ENCODE measurements around the gene FBP1.
"Not testable (repeated sequence)": the region's sequence is repeated elsewhere in the genome, so short reads cannot be mapped to it uniquely, and the experiment has no call there.

The FBP1 gene

DNA sequence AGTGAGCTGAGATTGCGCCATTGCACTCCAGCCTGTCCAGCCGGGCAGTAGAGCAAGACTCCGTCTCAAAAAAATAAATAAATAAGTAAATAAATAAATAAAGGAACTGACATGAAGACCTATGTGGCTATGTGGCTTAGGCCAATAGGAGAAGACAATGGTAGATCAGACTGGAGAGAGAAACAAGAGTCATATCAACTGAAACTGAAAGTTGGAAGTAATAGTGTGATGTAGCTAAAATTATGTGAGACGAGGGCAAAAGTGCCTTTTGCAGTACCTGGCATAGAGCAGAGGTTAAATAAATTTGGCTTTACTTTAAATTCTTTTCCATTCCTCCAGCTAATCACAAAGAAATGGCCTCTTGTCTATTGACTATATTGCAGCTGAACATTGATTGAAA lies 53.0 kb downstream of the FBP1 start:
- DNase-seq (ENCODE audit: extremely low read depth in 1 of 2, low read depth in 1 of 2) = no peak

DNA sequence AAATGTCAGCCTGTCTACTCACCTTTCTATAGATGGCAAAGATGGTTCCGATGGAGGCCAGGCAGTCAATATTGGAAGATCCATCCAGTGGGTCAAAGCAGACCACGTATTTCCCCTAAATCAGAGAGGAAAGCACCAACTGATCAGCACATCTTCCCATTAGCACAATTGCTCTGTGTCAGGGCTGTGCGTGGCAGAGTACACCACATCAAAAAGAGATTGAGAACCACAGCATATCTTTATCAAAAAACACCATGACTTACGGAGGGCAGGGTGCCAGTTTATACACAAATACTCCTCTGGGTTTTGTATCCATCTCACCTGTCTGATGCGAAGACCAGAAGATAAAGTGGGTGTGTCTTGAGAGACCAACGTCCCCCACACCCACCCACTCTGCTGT lies 54.8 kb downstream of the FBP1 start:
- DNase-seq (ENCODE audit: extremely low read depth in 1 of 2, low read depth in 1 of 2) = no peak

DNA sequence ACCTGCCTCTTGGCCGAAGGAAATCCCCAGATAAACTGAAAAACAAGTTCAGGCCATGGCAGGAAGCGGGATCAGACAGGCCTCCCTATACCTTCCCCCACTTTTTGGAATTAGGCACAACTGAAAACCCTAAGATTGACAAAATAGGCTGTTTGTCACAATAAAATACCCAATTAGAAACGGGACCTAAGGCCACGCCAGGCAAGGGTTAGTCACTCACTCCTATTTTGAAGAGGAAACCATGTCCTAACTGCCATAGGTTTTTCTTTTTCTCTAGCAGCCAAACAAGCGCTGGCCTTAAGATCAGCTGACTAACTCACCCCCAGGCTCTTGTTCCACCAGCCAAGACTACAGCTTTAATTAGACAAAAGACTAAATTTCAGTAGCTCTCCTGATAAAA lies 57.6 kb downstream of the FBP1 start:
- DNase-seq (ENCODE audit: extremely low read depth in 1 of 2, low read depth in 1 of 2) = no peak

DNA sequence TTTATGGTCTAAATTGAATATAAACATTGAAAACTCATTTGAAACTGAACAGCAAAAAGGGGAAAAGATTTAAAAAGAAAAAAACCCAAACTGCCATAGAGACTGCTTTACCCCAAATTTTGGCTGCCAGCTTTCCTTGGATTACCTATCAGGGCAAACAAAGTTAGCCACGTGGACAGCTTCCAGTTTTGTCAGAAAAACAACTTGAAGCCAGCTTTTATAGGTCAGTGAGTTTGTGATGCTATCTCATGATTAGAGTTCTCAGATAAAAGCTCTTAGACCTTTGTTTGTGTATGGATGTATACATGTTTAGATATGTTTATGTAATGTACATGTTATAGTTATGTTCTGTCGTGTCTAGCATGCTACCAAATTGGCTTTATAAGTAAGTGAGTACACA lies 61.7 kb downstream of the FBP1 start:
- DNase-seq (ENCODE audit: extremely low read depth in 1 of 2, low read depth in 1 of 2) = no peak

DNA sequence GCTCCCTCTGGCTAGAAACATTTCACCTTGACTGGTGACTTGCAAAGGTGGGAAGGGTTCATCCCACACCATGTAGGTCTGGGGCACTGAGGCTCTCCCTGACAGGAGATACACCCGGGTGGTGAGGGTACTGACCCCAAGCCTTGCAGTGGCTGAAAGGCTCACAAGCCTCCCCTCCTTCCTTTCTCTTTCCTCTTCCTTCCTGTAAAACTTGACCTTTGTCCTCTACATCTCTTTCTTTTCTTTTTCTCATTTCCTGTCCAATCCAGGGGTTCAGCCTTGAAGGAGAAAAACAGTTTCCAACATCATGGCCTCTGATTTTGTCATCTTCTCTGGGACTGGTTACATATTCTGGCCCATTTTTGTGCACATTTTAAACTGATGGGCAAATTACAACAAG lies 62.3 kb downstream of the FBP1 start:
- no peak for DNase-seq (ENCODE audit: extremely low read depth in 1 of 2, low read depth in 1 of 2)

DNA sequence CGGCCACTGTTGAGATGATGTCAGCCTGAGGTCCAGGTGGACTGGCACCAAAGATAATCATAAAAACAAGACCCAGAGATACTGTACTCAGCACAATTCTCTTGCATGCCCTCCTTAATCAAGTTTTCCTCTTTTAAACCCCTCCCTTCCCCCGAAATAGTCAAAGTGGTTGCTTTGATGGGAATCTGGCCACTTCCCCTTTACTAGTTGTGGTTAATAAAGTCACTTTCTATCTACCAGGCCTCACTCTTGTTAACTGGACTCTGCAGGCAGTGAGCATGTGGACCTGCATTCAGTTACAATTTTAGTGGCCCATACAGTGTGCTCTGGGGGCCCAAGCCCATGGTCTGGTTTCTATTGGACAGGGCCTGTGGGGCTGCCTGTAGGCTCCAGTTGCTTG lies 63.2 kb downstream of the FBP1 start:
- no peak for DNase-seq (ENCODE audit: extremely low read depth in 1 of 2, low read depth in 1 of 2)

DNA sequence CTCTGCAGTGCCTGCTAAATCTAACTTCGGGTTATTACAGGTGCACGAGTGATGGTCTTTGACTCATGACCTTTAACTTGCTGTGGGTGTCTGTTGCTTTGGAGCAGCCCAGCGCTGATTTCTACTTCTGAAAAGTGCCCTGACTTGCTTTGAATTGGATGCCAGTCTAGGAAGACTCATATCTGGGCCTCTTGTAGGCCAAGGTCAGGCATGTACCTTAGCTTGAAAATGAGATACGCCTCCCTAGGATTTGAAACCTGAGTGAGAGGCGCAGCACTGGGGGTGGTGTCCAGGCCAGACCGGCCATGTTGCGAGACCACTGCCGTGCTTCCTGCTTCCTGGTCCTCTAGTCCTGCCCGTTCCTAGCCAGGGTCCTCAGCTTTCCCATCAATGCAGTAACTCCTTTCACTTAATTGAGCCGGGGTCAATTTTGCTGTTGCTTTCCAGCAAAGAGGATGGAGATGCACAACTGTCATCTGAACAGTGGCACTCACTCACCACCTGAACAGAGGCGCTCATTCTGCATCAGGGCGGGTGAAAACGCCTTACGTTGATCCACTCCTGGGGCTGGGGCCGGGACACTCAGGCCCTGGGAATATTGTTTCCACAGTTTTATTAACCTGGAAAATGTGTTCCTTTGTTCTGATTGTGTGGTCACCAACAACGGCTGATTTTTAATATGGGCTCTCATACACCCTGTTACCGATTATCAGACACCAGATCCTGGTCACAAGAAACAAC lies 70.2 kb downstream of the FBP1 start:
- DNase-seq (ENCODE audit: extremely low read depth in 1 of 2, low read depth in 1 of 2) = no peak

DNA sequence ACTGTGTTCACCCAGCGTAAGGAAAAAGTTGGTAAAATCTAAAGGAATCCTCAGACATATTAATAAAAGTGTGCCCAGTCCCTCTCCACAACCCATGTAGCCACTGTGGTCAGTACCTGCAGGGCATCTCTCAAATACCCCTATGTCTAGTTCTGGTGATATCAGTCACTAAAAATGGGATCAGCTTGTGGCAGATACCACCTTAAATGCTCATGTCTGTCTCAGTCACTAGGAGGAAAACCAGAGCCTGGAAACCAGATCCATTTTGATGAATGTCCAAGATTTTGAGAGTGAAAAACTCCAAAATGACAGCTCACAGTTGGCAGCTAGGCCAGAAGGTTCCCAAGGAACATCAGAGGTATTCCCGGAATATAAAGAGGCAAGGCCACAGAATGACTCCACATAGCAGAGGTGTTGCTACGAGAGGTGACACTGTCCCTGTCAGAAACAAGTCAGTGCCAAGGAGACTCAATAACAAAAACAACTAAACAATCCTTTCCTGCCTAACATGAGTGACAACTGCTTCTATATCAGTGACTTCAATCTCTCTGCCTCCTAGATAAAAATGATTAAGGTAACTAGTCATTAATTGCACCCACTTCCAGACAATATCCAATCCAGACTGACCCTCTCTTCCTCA lies 70.9 kb downstream of the FBP1 start:
- DNase-seq (ENCODE audit: extremely low read depth in 1 of 2, low read depth in 1 of 2) = no peak

DNA sequence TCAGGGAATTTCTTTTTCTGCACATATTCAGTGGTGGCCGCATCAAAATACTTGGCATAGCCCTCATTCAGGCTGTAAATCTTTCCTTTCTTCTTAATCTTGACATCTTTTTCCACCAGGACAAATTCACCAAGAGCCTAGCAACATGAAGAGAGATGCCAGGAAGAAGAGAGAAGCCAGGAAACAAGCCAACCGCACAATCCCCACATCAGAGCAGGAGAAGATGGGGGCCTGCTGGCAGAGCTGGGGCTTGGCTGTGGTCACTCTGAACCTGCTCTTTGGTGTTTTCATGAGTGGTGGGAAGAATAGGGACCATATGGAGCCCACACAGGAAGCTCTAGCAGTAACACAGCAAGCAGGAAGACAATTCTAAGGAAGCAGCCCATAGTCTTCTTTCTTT lies 72.0 kb downstream of the FBP1 start:
- no peak for DNase-seq (ENCODE audit: extremely low read depth in 1 of 2, low read depth in 1 of 2)

DNA sequence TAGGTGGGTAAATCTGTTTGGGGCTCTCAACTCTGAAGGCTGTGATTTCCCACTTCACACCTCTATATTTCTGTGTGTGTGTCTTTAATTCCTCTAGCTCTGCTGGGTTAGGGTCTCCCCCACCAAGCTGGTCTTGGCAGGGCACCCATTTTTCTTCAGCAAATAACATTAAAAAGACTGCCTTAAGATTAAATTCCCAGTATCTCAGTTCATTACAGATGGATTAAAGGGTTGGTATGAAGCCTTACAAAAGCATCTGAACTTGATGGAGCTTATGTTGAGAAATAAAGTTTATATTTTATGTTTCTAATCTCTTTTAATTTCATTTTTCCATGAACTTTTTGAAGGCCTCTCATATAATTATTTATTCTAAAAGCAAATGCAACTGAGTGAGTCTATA lies 72.8 kb downstream of the FBP1 start:
- no peak for DNase-seq (ENCODE audit: extremely low read depth in 1 of 2, low read depth in 1 of 2)

DNA sequence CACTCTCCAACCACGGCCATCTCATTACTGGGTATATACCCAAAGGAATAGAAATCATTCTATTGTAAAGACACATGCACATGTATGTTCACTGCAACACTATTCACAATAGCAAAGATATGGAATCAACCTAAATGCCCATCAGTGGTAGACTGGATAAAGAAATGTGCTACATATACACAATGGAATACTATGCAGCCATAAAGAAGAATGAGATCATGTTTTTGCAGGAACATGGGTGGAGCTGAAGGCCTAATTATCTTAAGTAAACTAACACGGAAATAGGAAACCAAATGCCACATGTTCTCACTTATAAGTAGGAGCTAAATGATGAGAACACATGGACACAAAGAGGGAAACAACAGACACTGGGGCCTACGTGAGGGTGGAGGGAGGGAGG lies 75.0 kb downstream of the FBP1 start:
- not testable (repeated sequence) for DNase-seq (ENCODE audit: extremely low read depth in 1 of 2, low read depth in 1 of 2)

DNA sequence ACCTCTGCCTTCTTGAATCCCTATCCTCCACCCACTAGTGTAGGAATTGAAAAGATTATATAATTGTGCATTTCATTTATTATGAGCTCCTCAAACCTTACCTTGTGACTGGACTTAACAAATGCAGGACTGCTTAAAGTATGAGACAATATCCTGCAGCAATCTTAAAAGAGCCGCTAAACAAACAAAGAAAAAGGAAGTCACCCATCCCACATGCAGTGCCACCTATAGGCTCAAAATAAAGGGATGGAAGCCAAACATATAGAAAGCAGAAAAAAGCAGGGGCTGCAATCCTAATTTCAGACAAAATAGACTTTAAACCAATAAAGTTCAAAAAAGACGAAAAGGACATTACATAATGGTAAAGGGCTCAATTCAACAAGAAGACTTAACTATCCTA lies 75.8 kb downstream of the FBP1 start:
- no peak for DNase-seq (ENCODE audit: extremely low read depth in 1 of 2, low read depth in 1 of 2)

DNA sequence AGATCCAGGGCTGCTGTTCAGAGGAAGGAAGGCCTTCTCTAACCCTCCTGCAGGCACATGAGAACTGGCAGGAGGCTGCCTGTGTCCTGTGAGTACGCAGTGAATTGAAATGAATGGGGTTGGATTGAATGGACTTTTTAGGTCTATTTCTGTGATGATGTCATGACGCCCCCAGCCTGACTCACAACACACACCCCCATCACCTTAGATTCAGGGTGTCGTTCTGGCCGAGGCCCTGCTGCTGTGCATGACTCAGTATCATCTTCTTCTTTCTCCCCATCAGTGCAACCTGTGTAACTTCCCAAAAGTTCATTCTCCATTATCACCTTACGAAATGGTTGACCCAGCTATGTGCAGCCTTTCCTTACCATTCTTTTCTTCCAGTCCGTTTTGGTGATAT lies 79.1 kb downstream of the FBP1 start:
- peak in 1 of 2 donors; percentile 14 for DNase-seq (ENCODE audit: extremely low read depth in 1 of 2, low read depth in 1 of 2)

DNA sequence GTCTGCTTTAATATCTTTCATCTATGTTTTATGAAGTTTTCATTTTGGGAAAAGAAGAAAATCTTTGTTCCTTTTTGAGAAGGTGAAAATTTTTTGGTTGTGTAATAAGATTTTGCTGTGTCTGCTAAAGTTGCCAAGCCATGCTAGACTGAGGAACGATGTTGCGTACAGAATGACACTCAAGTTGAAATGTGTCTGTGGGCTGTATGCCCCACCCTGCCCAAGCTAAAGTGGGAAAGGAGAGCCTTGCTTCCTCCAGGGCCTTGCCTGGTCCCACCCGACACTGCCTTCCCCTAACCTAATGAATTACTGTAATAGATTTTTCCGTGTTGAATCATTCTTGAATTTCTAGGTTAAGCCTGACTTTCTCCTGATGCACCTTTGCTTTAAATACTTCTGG lies 81.9 kb downstream of the FBP1 start:
- DNase-seq (ENCODE audit: extremely low read depth in 1 of 2, low read depth in 1 of 2) = no peak

DNA sequence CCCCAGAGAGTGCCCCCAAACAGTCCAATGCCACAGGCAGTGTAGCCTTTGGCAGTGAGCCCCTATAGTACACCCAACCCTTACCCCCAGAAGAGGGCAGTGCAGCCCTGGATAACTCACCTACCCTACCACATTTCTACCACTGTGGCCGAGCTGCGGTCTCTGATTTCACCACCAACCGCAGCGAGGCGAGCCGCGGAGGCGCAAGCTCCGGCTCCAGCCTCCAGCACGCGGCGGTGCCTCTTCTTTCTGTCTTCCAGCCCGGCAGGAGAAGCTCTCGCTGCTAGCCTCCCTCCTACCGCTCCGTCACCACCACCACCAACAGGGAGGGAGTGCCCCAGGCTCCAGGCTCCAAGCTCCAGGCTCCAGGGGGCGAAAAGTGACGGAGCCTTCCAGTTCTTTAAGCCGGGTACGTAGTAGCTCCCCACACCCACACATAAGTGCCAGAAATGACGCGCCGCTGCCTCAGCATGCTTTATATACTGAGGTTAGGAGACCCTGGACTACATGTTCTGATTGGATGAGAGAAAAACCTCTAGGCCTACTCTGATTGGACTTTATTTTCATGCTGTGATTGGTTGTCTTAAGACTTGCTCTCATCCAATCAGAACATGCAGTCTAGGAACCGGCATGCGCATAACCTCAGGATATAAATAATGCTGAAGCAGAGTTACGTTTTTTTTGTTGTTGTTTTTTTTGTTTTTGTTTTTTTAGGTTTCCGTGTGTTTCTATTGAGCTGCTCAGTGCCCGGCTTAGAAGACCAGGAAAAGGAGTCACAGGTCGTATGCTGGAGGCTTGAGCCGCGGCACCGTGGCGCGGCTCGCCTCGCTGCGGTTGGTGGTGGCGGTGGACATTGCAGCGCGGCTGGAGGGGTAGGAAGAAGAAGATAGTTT lies 84.6 kb downstream of the FBP1 start, which contains the start of gene PCAT7:
Gene PCAT7 (plus strand): TSS at position 645 of the 893 bp plus-strand sequence.
- peak; percentile 5 to 9 for DNase-seq (ENCODE audit: extremely low read depth in 1 of 2, low read depth in 1 of 2)

DNA sequence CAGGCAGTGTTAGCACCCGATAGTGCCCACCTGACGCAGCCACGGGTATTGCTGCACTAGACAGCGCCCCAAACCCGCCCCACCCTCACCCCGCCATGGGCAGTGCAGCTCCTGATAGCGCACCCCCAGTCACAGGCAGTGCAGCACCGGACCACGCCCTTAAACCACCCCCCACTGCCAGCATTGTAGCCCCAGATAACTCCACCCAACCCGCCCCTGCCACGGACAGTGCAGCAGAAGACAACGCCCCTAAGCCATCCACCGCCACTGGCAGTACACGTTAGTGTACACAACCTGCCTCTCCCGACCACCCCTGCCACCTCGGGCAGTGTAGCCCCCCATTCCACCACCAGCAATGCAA lies 85.3 kb downstream of the FBP1 start:
- DNase-seq (ENCODE audit: extremely low read depth in 1 of 2, low read depth in 1 of 2) = no peak

Measured in stimulated activated CD8-positive, alpha-beta memory T cell treated with anti-CD3 and anti-CD28 coated beads, Interleukin-7, amount 100 ng/mL, for 48 hours (primary cell).